ENCODE data around the gene GTF2F1. TPM values are rescaled to one million over a fixed set of nuclear protein-coding genes. Genes with fewer than 3 reads are reported as not detected.
"Not testable (repeated sequence)": the region's sequence is repeated elsewhere in the genome, so short reads cannot be mapped to it uniquely, and the experiment has no call there.

GTF2F1 gene
- total RNA-seq, 1 donor from 2014 or later = 62.0 TPM

DNA sequence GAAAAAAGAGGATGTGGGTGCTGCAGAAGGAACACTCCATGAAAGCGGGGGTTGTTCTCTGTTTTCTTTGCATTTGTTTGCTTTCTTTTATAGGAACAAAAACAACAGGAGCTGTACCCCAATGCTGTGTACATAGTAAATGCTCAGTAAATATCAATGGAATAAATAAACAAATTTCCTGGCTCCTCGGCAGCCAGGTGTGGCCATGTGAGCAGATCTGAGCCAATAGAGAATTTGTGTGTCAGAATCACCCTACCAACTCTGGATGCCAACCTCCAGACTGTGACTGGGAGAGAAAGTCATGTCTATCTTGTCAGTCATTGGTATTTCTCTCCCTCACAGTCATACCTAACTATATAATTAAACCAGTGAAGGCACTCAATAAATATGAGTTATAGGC is 42.3 kb downstream of the GTF2F1 start:
- Mint-ChIP-seq H3K36me3 (ENCODE audit: unreplicated experiment) (no peaks in the 10 kb centered on the region), H3K4me3 (ENCODE audit: unreplicated experiment) (no peak overlapping the region), H3K27ac (ENCODE audit: unreplicated experiment) (no peak overlapping the region), H3K9me3 (ENCODE audit: unreplicated experiment) (peaks cover 3% of the 10 kb centered on the region), H3K27me3 (ENCODE audit: unreplicated experiment) (peaks cover 7% of the 10 kb centered on the region), H3K4me1 (ENCODE audit: unreplicated experiment) (no peaks in the 10 kb centered on the region)
- no peak for DNase-seq (ENCODE audit: extremely low spot score, unreplicated experiment)
- TF ChIP-seq, protein P1, sequence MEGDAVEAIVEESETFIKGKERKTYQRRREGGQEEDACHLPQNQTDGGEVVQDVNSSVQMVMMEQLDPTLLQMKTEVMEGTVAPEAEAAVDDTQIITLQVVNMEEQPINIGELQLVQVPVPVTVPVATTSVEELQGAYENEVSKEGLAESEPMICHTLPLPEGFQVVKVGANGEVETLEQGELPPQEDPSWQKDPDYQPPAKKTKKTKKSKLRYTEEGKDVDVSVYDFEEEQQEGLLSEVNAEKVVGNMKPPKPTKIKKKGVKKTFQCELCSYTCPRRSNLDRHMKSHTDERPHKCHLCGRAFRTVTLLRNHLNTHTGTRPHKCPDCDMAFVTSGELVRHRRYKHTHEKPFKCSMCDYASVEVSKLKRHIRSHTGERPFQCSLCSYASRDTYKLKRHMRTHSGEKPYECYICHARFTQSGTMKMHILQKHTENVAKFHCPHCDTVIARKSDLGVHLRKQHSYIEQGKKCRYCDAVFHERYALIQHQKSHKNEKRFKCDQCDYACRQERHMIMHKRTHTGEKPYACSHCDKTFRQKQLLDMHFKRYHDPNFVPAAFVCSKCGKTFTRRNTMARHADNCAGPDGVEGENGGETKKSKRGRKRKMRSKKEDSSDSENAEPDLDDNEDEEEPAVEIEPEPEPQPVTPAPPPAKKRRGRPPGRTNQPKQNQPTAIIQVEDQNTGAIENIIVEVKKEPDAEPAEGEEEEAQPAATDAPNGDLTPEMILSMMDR (IDR thresholded peaks at IDR 0.05) = no peak

DNA sequence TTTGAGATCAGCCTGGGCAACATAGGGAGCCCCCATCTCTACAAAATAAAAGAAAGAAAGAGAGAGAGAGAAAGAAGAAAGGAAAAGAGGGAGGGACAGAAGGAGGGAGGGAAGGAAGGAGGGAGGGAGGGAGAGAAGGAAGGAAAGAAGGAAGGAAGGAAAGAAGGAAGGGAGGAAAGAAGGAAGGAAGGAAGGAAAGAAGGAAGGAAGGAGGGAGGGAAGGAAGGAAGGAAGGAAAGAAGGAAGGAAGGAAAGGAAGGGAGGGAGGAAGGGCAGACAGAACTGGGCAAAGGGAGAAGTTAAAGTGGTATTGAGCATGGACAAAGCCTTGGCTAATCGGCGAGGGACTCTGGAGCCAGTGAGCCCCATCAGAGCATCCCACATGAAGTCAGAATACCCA is 43.7 kb downstream of the GTF2F1 start:
- H3K27me3 Mint-ChIP-seq (ENCODE audit: unreplicated experiment) = not testable (repeated sequence)

DNA sequence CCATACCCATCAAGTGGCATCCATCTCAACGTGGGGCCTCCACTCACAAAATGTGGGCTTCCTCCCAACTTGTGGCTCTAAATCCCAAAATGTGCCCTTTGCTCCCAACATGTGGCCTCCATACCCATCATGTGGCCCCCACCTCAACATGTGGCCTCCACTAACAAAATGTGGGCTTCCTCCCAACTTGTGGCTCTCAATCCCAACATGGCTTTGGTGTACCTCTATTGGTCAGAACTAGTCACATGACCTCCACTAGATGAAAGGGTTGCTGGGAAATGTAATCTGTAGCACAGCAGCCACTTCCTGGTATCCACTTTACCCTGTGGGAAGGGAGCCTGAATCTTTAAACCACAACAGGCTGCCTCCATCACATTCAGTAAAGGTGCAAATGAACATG is 49.5 kb downstream of the GTF2F1 start:
- Mint-ChIP-seq H3K4me3 (ENCODE audit: unreplicated experiment) (no peak overlapping the region), H3K36me3 (ENCODE audit: unreplicated experiment) (no peaks in the 10 kb centered on the region)

More for the DNA sequence above, 43.7 kb downstream of the GTF2F1 start:
- not testable (repeated sequence) for H3K27ac Mint-ChIP-seq (ENCODE audit: unreplicated experiment); DNase-seq (ENCODE audit: extremely low spot score, unreplicated experiment); H3K4me3 Mint-ChIP-seq (ENCODE audit: unreplicated experiment); H3K36me3 Mint-ChIP-seq (ENCODE audit: unreplicated experiment); H3K4me1 Mint-ChIP-seq (ENCODE audit: unreplicated experiment); H3K9me3 Mint-ChIP-seq (ENCODE audit: unreplicated experiment)

DNA sequence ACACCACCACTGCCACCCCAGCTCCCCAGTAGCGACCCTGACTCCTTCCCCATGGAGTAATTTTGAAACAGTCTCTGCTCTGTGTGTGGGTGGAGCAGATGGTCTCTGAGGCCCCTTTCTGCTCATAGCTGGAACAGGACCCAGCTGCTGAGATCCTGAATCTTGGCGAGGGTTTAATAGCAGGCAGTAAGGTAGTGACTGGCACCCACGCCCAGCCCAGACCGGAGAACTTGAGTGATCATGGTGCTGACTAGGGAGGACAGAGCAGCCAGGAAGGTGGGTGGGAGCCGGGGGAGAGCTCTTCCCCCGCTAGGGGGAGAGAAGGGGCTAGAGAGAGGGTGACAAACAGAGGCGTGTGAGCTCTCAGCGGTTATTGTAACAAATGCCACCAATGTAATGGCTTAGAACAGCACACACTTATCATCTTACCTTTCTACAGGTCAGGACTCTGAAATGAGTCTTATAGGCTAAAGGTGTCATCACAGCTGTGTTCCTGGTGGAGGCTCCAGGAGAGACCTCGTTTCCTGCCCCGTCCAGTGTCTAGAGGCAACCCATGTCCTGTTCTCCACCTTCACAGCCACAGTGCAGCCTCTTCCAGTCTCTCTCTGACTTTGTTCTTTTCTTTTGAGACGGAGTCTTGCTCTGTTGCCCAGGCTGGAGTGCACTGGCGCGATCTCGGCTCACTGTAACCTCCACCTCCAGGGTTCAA is 52.3 kb downstream of the GTF2F1 start:
- TF ChIP-seq, protein P1 (IDR thresholded peaks at IDR 0.05) = no peak
- no peaks in the 10 kb centered on the region for H3K36me3 Mint-ChIP-seq (ENCODE audit: unreplicated experiment)
- H3K4me3 Mint-ChIP-seq (ENCODE audit: unreplicated experiment) = no peak overlapping the region
- H3K27ac Mint-ChIP-seq (ENCODE audit: unreplicated experiment) = no peak overlapping the region
- peaks cover 4% of the 10 kb centered on the region for H3K27me3 Mint-ChIP-seq (ENCODE audit: unreplicated experiment)
- no peak for DNase-seq (ENCODE audit: extremely low spot score, unreplicated experiment)
- no peaks in the 10 kb centered on the region for H3K4me1 Mint-ChIP-seq (ENCODE audit: unreplicated experiment)
- no peaks in the 10 kb centered on the region for H3K9me3 Mint-ChIP-seq (ENCODE audit: unreplicated experiment)

More for the DNA sequence above, 49.5 kb downstream of the GTF2F1 start:
- peaks cover 9% of the 10 kb centered on the region for H3K27me3 Mint-ChIP-seq (ENCODE audit: unreplicated experiment)
- H3K9me3 Mint-ChIP-seq (ENCODE audit: unreplicated experiment) = no peaks in the 10 kb centered on the region
- H3K27ac Mint-ChIP-seq (ENCODE audit: unreplicated experiment) = no peak overlapping the region
- no peak for DNase-seq (ENCODE audit: extremely low spot score, unreplicated experiment)
- H3K4me1 Mint-ChIP-seq (ENCODE audit: unreplicated experiment) = no peaks in the 10 kb centered on the region
- TF ChIP-seq, protein P1 (IDR thresholded peaks at IDR 0.05) = no peak

DNA sequence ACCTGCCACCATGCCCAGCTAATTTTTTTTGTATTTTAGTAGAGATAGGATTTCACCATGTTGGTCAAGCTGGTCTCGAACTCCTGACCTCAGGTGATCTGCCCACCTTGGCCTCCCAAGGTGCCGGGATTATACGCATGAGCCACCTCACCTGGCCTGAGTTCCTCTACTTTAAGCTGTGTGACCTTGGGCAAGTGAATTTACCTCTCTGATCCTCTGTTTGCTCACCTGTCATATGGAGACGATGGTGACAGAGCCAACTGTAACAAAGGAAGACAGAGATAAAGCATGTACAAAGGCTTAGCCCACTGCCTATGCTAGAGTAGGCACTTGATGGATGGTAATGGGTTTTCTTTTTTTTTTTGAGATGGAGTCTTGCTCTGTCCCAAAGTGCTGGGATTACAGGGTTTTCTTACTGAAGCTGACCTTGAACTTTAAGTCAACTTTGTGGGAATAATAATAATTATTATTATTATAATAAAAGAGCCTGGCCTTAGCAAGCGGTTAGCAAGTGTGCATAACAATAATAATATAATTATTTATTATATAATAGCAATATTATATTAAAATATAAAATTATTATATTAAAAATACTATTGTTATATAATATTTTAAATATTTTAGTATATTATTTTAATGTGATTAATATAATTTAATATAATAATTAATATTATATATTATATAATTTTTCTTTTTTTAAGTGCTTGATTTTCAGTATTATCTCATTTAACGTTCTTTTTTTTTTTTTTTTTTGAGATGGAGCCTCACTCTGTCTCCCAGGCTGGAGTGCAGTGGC is 58.3 kb downstream of the GTF2F1 start:
- no peak for DNase-seq (ENCODE audit: extremely low spot score, unreplicated experiment)
- Mint-ChIP-seq H3K4me1 (ENCODE audit: unreplicated experiment) (no peaks in the 10 kb centered on the region), H3K36me3 (ENCODE audit: unreplicated experiment) (no peaks in the 10 kb centered on the region), H3K4me3 (ENCODE audit: unreplicated experiment) (no peak overlapping the region), H3K27ac (ENCODE audit: unreplicated experiment) (no peak overlapping the region), H3K9me3 (ENCODE audit: unreplicated experiment) (no peaks in the 10 kb centered on the region), H3K27me3 (ENCODE audit: unreplicated experiment) (no peaks in the 10 kb centered on the region)
- TF ChIP-seq, protein P1 (IDR thresholded peaks at IDR 0.05) = no peak

Measured in osteocyte (in vitro differentiated cells).